IPS DF 6.9 (cell line): ENCODE data around the gene PCDHB1.
A peak's percentile ranks its signal among the peaks of the same experiment; 100 is the strongest.

Experiments
- DNase-seq: peaks from one replicate; pipeline ENCODE4 v3.0.0-alpha.2; 2013; ENCODE audit warnings: low read depth, low spot score
- H3K27ac ChIP-seq: one replicate; pipeline ENCODE4 v1.5.1; 2013; ENCODE audit warnings: low read length, control low read depth
- H3K27me3 ChIP-seq: 2 replicates; pipeline ENCODE4 v1.6.1; 2013; ENCODE audit warnings: mild to moderate bottlenecking, low read length; ENCODE audit not compliant: control insufficient read depth, insufficient read depth
- H3K36me3 ChIP-seq: 2 replicates; pipeline ENCODE4 v1.6.1; 2013; ENCODE audit warnings: low read length; ENCODE audit not compliant: control insufficient read depth, insufficient read depth
- H3K4me1 ChIP-seq: 2 replicates; pipeline ENCODE4 v1.6.1; 2013; ENCODE audit warnings: low read length; ENCODE audit not compliant: control insufficient read depth, insufficient read depth
- H3K4me3 ChIP-seq: 2 replicates; pipeline ENCODE4 v1.5.1; 2013; ENCODE audit warnings: mild to moderate bottlenecking, low read length
- H3K9me3 ChIP-seq: 2 replicates; pipeline ENCODE4 v1.6.1; 2013; ENCODE audit warnings: low read length, inconsistent platforms; ENCODE audit not compliant: control insufficient read depth, insufficient read depth
- WGBS: extraction: QIAGEN DNeasy Blood & Tissue Kit; methylation state at CpG from one replicate; pipeline ENCODE4 v1.1.7; 2013; ENCODE audit warnings: mixed read lengths, missing lambda C conversion rate; ENCODE audit not compliant: insufficient read length, insufficient coverage; 5-methylcytosine and 5-hydroxymethylcytosine counted together

PCDHB1 gene

GRCh38 chr5:141050622-141051520 is at the start of gene PCDHB1:
Gene PCDHB1, plus strand, starts transcription at chr5:141051374. Its CDS starts 97 bp downstream, at chr5:141051471.
- H3K9me3 ChIP-seq = no peaks in the 10 kb centered on the region
- H3K4me3 ChIP-seq = peak within 1 kb of the TSS; percentile 39; the same call in 1 of the 2 replicates
- peaks cover 3% of the 10 kb centered on the region; the same call in 1 of the 2 replicates for H3K27me3 ChIP-seq
- no peak within 1 kb of the TSS for H3K27ac ChIP-seq
- no peaks in the 10 kb centered on the region for H3K36me3 ChIP-seq
- no CpG with 5 or more reads among the region's 20 CpGs for WGBS
- DNase-seq = no peak
- no peaks in the 10 kb centered on the region for H3K4me1 ChIP-seq

GRCh38 chr5:141001446-141001843 is 49.7 kb upstream of the PCDHB1 start:
- Histone ChIP-seq H3K4me3 (peak overlapping the region; percentile 27; the same call in 1 of the 2 replicates), H3K27me3 (no peaks in the 10 kb centered on the region), H3K4me1 (peaks cover 7% of the 10 kb centered on the region; the same call in 1 of the 2 replicates), H3K36me3 (no peaks in the 10 kb centered on the region), H3K9me3 (no peaks in the 10 kb centered on the region), H3K27ac (peak overlapping the region; percentile 67)
- no peak for DNase-seq
- WGBS = no CpG with 5 or more reads among the region's 9 CpGs

GRCh38 chr5:141001844-141002604 is 49.1 kb upstream of the PCDHB1 start:
- no CpG with 5 or more reads among the region's 19 CpGs for WGBS
- H3K27ac ChIP-seq = peak overlapping the region; percentile 67
- H3K4me1 ChIP-seq = peaks cover 7% of the 10 kb centered on the region; the same call in 1 of the 2 replicates
- no peaks in the 10 kb centered on the region for H3K36me3 ChIP-seq
- DNase-seq = no peak
- no peaks in the 10 kb centered on the region for H3K9me3 ChIP-seq
- H3K4me3 ChIP-seq = peak overlapping the region; percentile 27; the same call in 1 of the 2 replicates
- H3K27me3 ChIP-seq = no peaks in the 10 kb centered on the region

- no peak overlapping the region for H3K27ac ChIP-seq
- WGBS = no CpG with 5 or more reads among the region's 3 CpGs
- peaks cover 7% of the 10 kb centered on the region; the same call in 1 of the 2 replicates for H3K4me1 ChIP-seq
- H3K9me3 ChIP-seq = no peaks in the 10 kb centered on the region
- DNase-seq = no peak
- no peaks in the 10 kb centered on the region for H3K36me3 ChIP-seq
- no peaks in the 10 kb centered on the region for H3K27me3 ChIP-seq
- no peak overlapping the region for H3K4me3 ChIP-seq
Measured at GRCh38 chr5:141002605-141002965, 48.6 kb upstream of the PCDHB1 start.

- no peak overlapping the region for H3K4me3 ChIP-seq
- no peak overlapping the region for H3K27ac ChIP-seq
- no peaks in the 10 kb centered on the region for H3K9me3 ChIP-seq
- no peaks in the 10 kb centered on the region for H3K36me3 ChIP-seq
- no peak for DNase-seq
- no peaks in the 10 kb centered on the region for H3K27me3 ChIP-seq
- H3K4me1 ChIP-seq = peaks cover 7% of the 10 kb centered on the region; the same call in 1 of the 2 replicates
- no CpG with 5 or more reads among the region's 3 CpGs for WGBS
Measured at GRCh38 chr5:141003031-141003430, 48.1 kb upstream of the PCDHB1 start.

- Histone ChIP-seq H3K36me3 (no peaks in the 10 kb centered on the region), H3K27me3 (no peaks in the 10 kb centered on the region), H3K27ac (peak overlapping the region; percentile 42), H3K4me3 (no peak overlapping the region), H3K9me3 (no peaks in the 10 kb centered on the region), H3K4me1 (peaks cover 7% of the 10 kb centered on the region; the same call in 1 of the 2 replicates)
- no CpG with 5 or more reads among the region's 4 CpGs for WGBS
- no peak for DNase-seq
Measured at GRCh38 chr5:141003791-141004611, 47.2 kb upstream of the PCDHB1 start.

GRCh38 chr5:141007791-141008190 is 43.4 kb upstream of the PCDHB1 start:
- DNase-seq = no peak
- no peak overlapping the region for H3K4me3 ChIP-seq
- no peaks in the 10 kb centered on the region for H3K36me3 ChIP-seq
- H3K27me3 ChIP-seq = no peaks in the 10 kb centered on the region
- no peaks in the 10 kb centered on the region for H3K9me3 ChIP-seq
- peaks cover 3% of the 10 kb centered on the region; the same call in 1 of the 2 replicates for H3K4me1 ChIP-seq
- no peak overlapping the region for H3K27ac ChIP-seq

GRCh38 chr5:141010047-141010793 is 41.0 kb upstream of the PCDHB1 start:
- H3K4me1 ChIP-seq = no peaks in the 10 kb centered on the region
- H3K9me3 ChIP-seq = no peaks in the 10 kb centered on the region
- DNase-seq = no peak
- no CpG with 5 or more reads among the region's 12 CpGs for WGBS
- no peak overlapping the region for H3K4me3 ChIP-seq
- 0 out of 2 replicates have a peak, but pooled peaks cover 2% of the 10 kb centered on the region for H3K36me3 ChIP-seq
- no peak overlapping the region for H3K27ac ChIP-seq
- H3K27me3 ChIP-seq = no peaks in the 10 kb centered on the region

- no peak for DNase-seq
- Histone ChIP-seq H3K36me3 (0 out of 2 replicates have a peak, but pooled peaks cover 2% of the 10 kb centered on the region), H3K4me3 (no peak overlapping the region), H3K9me3 (no peaks in the 10 kb centered on the region), H3K27ac (no peak overlapping the region), H3K4me1 (no peaks in the 10 kb centered on the region), H3K27me3 (no peaks in the 10 kb centered on the region)
Measured at GRCh38 chr5:141017943-141018342, 33.2 kb upstream of the PCDHB1 start.
